Heart right ventricle (tissue), 16 donors: ENCODE data around the gene KRT36. TPM values are rescaled to one million over a fixed set of nuclear protein-coding genes. Genes with fewer than 3 reads are reported as not detected.

ENCODE experiments used
- ATAC-seq, 8 donors: fragments of 200-7000 bp; cut with Tn5 transposase; one replicate each; pipeline ENCODE4 v1.9.1; 2020; ENCODE audit warnings: mild to moderate bottlenecking in 8 of 8, moderate library complexity in 8 of 8, moderate number of reproducible peaks in 1 of 8
- DNase-seq, 2 donors: peaks; one replicate each; pipeline ENCODE4 v3.0.0-alpha.2; 2020
- H3K27ac ChIP-seq, 10 donors: fragments of 200-600 bp; sonication (generic) in 2 of 10; one replicate each; pipeline versions ENCODE4 v1.5.0 to v1.8.0; 2020 to 2022; ENCODE audit warnings: mild to moderate bottlenecking in 3 of 10
- H3K27me3 ChIP-seq, 7 donors: fragments of 200-600 bp; one replicate each; pipeline ENCODE4 v1.8.0; 2021 to 2022; ENCODE audit warnings: mild to moderate bottlenecking in 2 of 7
- H3K36me3 ChIP-seq, 9 donors: fragments of 200-600 bp; sonication (generic) in 1 of 9; one replicate each; pipeline versions ENCODE4 v1.5.0 to v1.8.0; 2020 to 2022; ENCODE audit warnings: mild to moderate bottlenecking in 2 of 9
- H3K4me1 ChIP-seq, 9 donors: fragments of 200-600 bp; sonication (generic) in 1 of 9; one replicate each; pipeline versions ENCODE4 v1.5.0 to v1.8.0; 2020 to 2022; ENCODE audit warnings: mild to moderate bottlenecking in 4 of 9
- H3K4me3 ChIP-seq, 10 donors: fragments of 200-600 bp; sonication (generic) in 2 of 10; one replicate each; pipeline versions ENCODE4 v1.5.0 to v1.8.0; 2020 to 2022; ENCODE audit warnings: mild to moderate bottlenecking in 7 of 10, moderate library complexity in 2 of 10
- H3K9me3 ChIP-seq, 11 donors: fragments of 200-600 bp in 10 of 11; sonication (generic) in 2 of 11; one replicate each; pipeline versions ENCODE4 v1.5.0 to v1.8.0; 2013 to 2022; ENCODE audit warnings: mild to moderate bottlenecking in 2 of 11, control low read depth in 1 of 11, moderate library complexity in 1 of 11
- WGBS, 2 donors: extraction: QIAGEN DNeasy Blood & Tissue Kit; methylation state at CpG; one replicate each; pipeline ENCODE4 v1.1.7; 2013; ENCODE audit warnings: inconsistent platforms in 1 of 2; 5-methylcytosine and 5-hydroxymethylcytosine counted together
- intact Hi-C, 10 donors: fragments of 100-400 bp; cut with DNase I; formaldehyde crosslinking; loops; one replicate each; pipeline versions ENCODE4 v1.11.1 to v1.14.2; 2022
- polyA plus RNA-seq, 2 donors: library from polyadenylated mRNA; stranded (reverse); fragments of 200-250 nt; gene quantifications; one replicate each; pipeline ENCODE4 v1.2.3, GENCODE V29; 2013
- total RNA-seq, 10 donors: library from RNA; stranded (reverse); fragmentation: NEBNext Ultra II Directional in 3 of 10; extraction: Animal tissue kit (Norgen Biotek cat#: 25700) in 3 of 10; gene quantifications; one replicate each; pipeline versions ENCODE4 v1.2.1 to v1.2.4, GENCODE V29; 2021 to 2023
- TF ChIP-seq, protein P1 (sequence below), 9 donors: fragments of 200-600 bp; sonication (generic) in 2 of 9; IDR thresholded peaks; one replicate each; pipeline versions ENCODE4 v1.5.0 to v1.8.0; 2021 to 2022; ENCODE audit warnings: antibody characterized with exemption in 9 of 9, mild to moderate bottlenecking in 5 of 9, moderate library complexity in 1 of 9
- donor health status: Arrhythmogenic right ventricular cardiomyopathy.
- donor health status: ischemic (EF 13 %, LVEDD 7.1; RV severe dilation, severe dysfunction).
- donor health status: healthy with polysubstance abuse.
- donor health status: DM: no; HTN: yes; CAD: no.
- donor health status: DM: no; HTN: no; CAD: no.
- donor health status: ischemic (EF 25% LVEDD 6.9; RV normal size, moderate dysfunction).
- donor health status: ischemic (EF 25% LVEDD 5.7; RV mildly dilated, moderate dysfunction).
- donor health status: healthy.
- donor health status: DM: yes; HTN: yes; CAD: no.
- donor health status: Ischemic cardiomyopathy.
- donor health status: ischemic (EF 35%, LVEDD 5.7; RV mildly dilated, moderate dysfunction).
- donor health status: nonischemic (EF 11% LVEDD 7.7; RV severe dilation, severe dysfunction).
- donor health status: DM: yes; HTN: yes; CAD: no.
- donor health status: PGD.
- donor health status: ischemic (EF 29% LVEDD 5.4; RV normal size, mild dysfunction).
- donor health status: nonischemic (EF 23%, LVEDD 6.1; RV moderate dilation, normal function).

Gene KRT36
- total and polyA plus RNA-seq, 12 donors: not detected

DNA sequence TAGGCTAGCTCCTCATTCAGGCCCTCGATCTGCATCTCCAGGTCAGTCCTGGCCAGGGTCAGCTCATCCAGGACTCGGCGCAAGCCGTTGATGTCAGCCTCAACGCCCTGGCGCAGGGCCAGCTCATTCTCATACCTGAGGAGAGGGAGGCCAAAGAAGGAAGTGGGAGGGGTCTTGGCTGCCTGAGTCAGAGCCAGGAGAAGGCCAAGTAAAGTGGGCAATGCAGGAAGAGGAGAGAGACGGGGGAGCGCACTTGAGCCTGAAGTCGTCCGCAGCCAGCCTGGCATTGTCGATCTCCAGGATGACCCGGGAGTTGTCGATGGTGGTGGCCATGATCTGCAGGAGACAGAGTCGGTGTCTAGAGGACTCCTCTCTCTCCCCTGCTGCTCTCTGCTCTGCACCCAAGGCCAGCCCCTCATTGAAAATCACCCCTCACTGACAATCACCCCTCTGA is 27.1 kb upstream of the KRT36 start:
- TF ChIP-seq, protein P1, sequence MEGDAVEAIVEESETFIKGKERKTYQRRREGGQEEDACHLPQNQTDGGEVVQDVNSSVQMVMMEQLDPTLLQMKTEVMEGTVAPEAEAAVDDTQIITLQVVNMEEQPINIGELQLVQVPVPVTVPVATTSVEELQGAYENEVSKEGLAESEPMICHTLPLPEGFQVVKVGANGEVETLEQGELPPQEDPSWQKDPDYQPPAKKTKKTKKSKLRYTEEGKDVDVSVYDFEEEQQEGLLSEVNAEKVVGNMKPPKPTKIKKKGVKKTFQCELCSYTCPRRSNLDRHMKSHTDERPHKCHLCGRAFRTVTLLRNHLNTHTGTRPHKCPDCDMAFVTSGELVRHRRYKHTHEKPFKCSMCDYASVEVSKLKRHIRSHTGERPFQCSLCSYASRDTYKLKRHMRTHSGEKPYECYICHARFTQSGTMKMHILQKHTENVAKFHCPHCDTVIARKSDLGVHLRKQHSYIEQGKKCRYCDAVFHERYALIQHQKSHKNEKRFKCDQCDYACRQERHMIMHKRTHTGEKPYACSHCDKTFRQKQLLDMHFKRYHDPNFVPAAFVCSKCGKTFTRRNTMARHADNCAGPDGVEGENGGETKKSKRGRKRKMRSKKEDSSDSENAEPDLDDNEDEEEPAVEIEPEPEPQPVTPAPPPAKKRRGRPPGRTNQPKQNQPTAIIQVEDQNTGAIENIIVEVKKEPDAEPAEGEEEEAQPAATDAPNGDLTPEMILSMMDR (IDR thresholded peaks at IDR 0.05): no peak
- Histone ChIP-seq H3K27me3 (peaks cover 0 to 67% (median 41%) of the 10 kb centered on the region in 7 donors), H3K9me3 (no peaks in the 10 kb centered on the region), H3K4me3 (no peak overlapping the region), H3K36me3 (no peaks in the 10 kb centered on the region), H3K4me1 (peaks cover 0 to 11% (median 0%) of the 10 kb centered on the region in 9 donors), H3K27ac (no peak overlapping the region)
- DNase-seq (no peak), ATAC-seq (no peak)
- 80 to 83% methylated on average over 14 of the region's 14 CpGs for WGBS, 2 donors
- intact Hi-C loops: no loop called here

DNA sequence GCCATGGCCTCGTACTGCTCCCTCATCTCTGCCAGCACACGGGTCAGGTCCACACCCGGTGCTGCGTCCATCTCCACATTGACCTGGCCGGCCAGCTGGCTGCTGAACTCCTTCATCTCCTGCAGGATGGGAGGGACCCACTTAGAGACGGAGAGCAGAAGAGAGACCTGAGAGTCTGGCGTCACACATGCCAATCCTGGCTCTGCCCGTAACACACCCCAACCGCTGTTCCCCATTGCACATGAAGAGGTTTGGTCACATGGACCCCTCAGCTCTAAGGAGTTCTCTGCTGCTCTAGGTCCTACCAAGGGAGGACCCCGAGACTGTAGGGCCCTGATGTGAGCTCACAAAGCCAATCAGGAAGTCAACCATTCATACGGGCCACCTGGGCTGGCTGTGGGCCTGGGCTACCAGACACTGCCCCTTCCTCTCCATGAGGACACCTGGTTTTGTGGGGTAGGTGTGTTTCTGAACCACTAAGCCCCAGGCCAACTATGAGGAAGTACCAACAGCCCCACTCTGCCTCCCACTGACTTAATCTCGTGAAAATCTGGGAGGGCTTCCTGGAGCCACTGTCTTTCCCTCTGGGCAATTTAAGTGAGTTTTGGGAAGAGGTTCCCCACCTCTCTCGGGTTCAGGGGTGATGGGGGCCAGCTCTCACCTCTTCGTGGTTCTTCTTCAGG is 26.6 kb upstream of the KRT36 start:
- no peak for ATAC-seq
- 86% methylated on average over 14 of the region's 14 CpGs for WGBS, 2 donors
- DNase-seq: no peak

DNA sequence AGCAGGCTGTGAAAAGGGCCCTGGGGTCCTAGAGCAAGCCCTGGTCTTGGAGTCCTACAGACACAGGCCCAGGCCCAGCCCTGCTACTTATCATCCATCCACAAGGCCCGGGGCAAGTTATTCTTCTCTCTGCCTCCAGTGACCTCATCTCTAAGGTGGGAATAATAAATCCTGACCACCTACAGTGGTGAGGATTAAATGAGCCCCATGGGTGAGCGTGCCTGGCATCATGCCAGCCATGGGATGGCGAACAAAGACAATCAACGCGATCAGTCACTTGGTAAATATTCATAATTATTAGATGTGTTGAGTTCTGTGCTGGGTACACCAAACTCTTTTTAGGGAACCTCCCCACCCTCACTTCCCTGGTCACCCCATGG is 23.4 kb upstream of the KRT36 start:
- Histone ChIP-seq H3K27me3 (peaks cover 0 to 61% (median 31%) of the 10 kb centered on the region in 7 donors), H3K4me1 (peaks cover 0 to 9% (median 0%) of the 10 kb centered on the region in 9 donors), H3K4me3 (no peak overlapping the region), H3K9me3 (no peaks in the 10 kb centered on the region), H3K36me3 (no peaks in the 10 kb centered on the region), H3K27ac (no peak overlapping the region)
- intact Hi-C loops: no loop called here
- DNase-seq (no peak), ATAC-seq (no peak)
- TF ChIP-seq, protein P1 (IDR thresholded peaks at IDR 0.05): no peak
- WGBS, 2 donors: 70% methylated on average over 5 of the region's 5 CpGs

More for the DNA sequence above, 26.6 kb upstream of the KRT36 start:
- TF ChIP-seq, protein P1 (IDR thresholded peaks at IDR 0.05): no peak
- intact Hi-C loops: no loop called here
- H3K27ac ChIP-seq: no peak overlapping the region
- no peaks in the 10 kb centered on the region for H3K36me3 ChIP-seq
- no peak overlapping the region for H3K4me3 ChIP-seq
- peaks cover 0 to 67% (median 41%) of the 10 kb centered on the region in 7 donors for H3K27me3 ChIP-seq
- H3K4me1 ChIP-seq: peaks cover 0 to 9% (median 0%) of the 10 kb centered on the region in 9 donors
- no peaks in the 10 kb centered on the region for H3K9me3 ChIP-seq

DNA sequence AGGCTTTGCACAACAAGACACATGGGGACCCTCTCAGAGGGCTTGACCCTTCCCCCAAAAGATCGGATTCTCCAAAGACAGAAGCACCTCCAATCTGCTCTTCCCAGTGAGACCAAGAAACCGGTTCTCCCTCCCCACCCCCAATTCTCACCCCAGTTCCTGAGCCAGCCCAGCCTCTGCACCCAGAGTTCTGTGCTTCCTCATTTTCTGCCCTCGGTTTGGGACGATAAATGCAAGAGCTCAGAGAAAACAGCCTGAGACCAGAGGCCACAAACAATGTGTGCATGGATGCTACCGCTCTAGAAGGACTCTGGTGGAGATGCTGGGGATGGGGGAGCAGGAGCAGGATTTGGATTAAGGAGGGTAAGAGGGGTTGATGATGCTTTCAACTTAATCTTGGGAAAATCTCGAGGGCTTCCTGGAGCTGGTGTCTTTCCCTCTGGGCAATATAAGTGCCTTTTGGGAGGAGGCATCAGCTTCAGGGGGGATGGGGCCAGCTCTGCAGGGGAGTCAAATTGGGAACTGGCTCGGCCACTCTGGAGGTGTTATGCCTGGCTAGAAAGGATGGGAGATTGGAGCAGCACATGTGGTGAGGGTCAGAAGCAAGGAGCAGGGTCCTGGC is 22.9 kb upstream of the KRT36 start:
- Histone ChIP-seq H3K36me3 (no peaks in the 10 kb centered on the region), H3K9me3 (no peaks in the 10 kb centered on the region), H3K4me1 (peaks cover 0 to 9% (median 0%) of the 10 kb centered on the region in 9 donors), H3K27ac (no peak overlapping the region), H3K4me3 (no peak overlapping the region), H3K27me3 (peaks cover 0 to 57% (median 31%) of the 10 kb centered on the region in 7 donors)
- ATAC-seq (no peak), DNase-seq (no peak)
- intact Hi-C loops: no loop called here
- TF ChIP-seq, protein P1 (IDR thresholded peaks at IDR 0.05): no peak
- 55 to 57% methylated on average over 7 of the region's 7 CpGs for WGBS, 2 donors
